NCI-H2171 treated with DMSO at 0.1 percent for 48 hours (cell line): ENCODE data around the gene ZMIZ1.

Source experiments
- DNase-seq: peaks from one replicate; lab custom pipeline; 2025; lab: John Stamatoyannopoulos, UW

Gene ZMIZ1

GRCh38 chr10:79356104-79356503, 287.3 kb downstream of the ZMIZ1 start:
- no peak for DNase-seq

- no peak for DNase-seq
These were observed 288.4 kb downstream of the ZMIZ1 start for GRCh38 chr10:79357180-79357579.

- DNase-seq = no peak
These were observed 290.0 kb downstream of the ZMIZ1 start for GRCh38 chr10:79358811-79359210.

GRCh38 chr10:79359816-79360498, 291.2 kb downstream of the ZMIZ1 start:
- no peak for DNase-seq

- DNase-seq = no peak
These were observed 292.0 kb downstream of the ZMIZ1 start for GRCh38 chr10:79360499-79361342.

- no peak for DNase-seq
These were observed 293.1 kb downstream of the ZMIZ1 start for GRCh38 chr10:79361726-79362397.
